ENCODE data around the gene SPINK8. TPM values are rescaled to one million over a fixed set of nuclear protein-coding genes. Genes with fewer than 3 reads are reported as not detected.

SPINK8 gene
- total and polyA plus RNA-seq, 2 donors (not counting 1 experiment from before 2014, with no cell fraction given) = not detected

DNA sequence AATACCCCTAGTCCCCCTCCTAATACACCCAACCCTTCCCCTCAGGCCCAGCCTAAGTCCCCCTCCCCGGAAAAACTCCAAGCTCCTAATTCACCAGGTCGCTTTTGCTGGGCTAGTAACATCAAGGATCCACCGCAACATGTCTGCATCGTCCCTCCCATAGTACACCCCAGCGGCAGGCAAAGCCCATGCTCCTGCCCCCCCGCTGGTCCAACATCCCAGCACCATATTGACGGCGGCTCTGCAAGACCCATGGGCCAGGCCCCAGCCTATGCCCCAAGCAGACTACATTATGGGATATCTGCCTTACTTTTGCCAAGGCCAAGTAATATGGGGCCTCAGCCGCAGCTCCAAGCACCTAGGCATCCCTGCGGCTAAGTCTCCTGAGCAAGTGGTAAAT lies 59.0 kb downstream of the SPINK8 start:
- 100% methylated on average over 9 of the region's 10 CpGs for WGBS (ENCODE audit: insufficient coverage)

DNA sequence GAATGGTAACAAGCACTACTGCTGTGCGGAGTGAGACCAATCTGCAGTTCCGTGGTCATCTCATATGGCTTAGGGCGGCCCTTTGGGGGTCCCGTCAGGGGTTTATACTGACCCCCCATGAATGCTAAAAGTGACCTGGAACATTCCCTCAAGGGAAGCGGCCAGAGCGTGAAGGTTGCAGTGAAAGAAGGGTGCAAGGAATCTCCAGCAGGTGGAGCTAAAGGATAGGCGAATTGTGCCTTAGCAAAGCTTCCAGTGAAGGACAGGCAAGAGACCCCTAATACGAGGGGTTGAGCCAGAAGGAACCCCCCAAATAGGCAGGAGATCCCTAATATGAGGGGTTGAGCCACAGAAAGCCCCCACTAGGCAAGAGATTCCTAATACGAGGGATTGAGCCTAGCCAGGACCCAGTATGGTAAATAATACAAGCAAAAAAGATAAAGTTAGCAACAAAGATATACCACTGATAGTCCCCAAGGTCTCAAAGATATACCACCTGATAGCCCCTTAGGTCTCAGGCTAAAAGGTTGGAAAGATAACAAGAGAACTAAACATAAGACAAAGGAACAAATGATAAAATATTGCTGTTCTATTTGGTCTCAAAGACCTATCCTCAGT lies 59.8 kb downstream of the SPINK8 start:
- POLR2A ChIA-PET = no interaction called here
- no peaks in the 10 kb centered on the region for H3K79me2 ChIP-seq (ENCODE audit: control insufficient read depth, insufficient read depth, low read length)

More for the DNA sequence above, 59.0 kb downstream of the SPINK8 start:
- CTCF ChIA-PET = interaction anchor here (1.3 to 9.3 kb wide), 4 partner anchors 160 to 274 kb away, joined by 3 to 148 read pairs (median 20); no protein-coding TSS in a partner anchor
- no peaks in the 10 kb centered on the region for H3K4me1 ChIP-seq (ENCODE audit: control insufficient read depth in 2 of 2, insufficient read depth in 2 of 2, low read length in 2 of 2)
- TF ChIP-seq, protein P1, sequence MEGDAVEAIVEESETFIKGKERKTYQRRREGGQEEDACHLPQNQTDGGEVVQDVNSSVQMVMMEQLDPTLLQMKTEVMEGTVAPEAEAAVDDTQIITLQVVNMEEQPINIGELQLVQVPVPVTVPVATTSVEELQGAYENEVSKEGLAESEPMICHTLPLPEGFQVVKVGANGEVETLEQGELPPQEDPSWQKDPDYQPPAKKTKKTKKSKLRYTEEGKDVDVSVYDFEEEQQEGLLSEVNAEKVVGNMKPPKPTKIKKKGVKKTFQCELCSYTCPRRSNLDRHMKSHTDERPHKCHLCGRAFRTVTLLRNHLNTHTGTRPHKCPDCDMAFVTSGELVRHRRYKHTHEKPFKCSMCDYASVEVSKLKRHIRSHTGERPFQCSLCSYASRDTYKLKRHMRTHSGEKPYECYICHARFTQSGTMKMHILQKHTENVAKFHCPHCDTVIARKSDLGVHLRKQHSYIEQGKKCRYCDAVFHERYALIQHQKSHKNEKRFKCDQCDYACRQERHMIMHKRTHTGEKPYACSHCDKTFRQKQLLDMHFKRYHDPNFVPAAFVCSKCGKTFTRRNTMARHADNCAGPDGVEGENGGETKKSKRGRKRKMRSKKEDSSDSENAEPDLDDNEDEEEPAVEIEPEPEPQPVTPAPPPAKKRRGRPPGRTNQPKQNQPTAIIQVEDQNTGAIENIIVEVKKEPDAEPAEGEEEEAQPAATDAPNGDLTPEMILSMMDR (IDR thresholded peaks at IDR 0.05) = no peak
- no peak for TF ChIP-seq EZH2 (IDR thresholded peaks at IDR 0.05; ENCODE audit: borderline replicate concordance, insufficient read depth, low read depth, low read length, poor library complexity, severe bottlenecking)
- no peak overlapping the region for H3K4me2 ChIP-seq (replicated peaks; ENCODE audit: low read depth, low read length, poor library complexity, severe bottlenecking)
- DNase-seq (no peak), ATAC-seq (ENCODE audit: low read depth) (no peak)
- no peak overlapping the region for H3K27ac ChIP-seq (ENCODE audit: low read length in 2 of 2)
- peaks cover 0 to 3% (median 0%) of the 10 kb centered on the region in 3 donors for H3K9me3 ChIP-seq (ENCODE audit: control extremely low read depth in 1 of 3, control insufficient read depth in 2 of 3, insufficient read depth in 1 of 3, low read length in 2 of 3)
- no peak overlapping the region for H3K4me3 Mint-ChIP-seq
- H4K20me1 ChIP-seq (ENCODE audit: control insufficient read depth, insufficient read depth, low read length, poor library complexity, severe bottlenecking) = no peaks in the 10 kb centered on the region
- H2AFZ ChIP-seq (ENCODE audit: insufficient read depth, low read depth, low read length, poor library complexity, severe bottlenecking) = no peak overlapping the region
- POLR2A ChIA-PET = no interaction called here
- H3K4me3 ChIP-seq (ENCODE audit: control extremely low read depth in 1 of 5, extremely low read depth in 1 of 5, insufficient read depth in 1 of 5, low read depth in 2 of 5, low read length in 4 of 5) = no peak overlapping the region
- H3K27me3 Mint-ChIP-seq = no peaks in the 10 kb centered on the region
- no peaks in the 10 kb centered on the region for H3K79me2 ChIP-seq (ENCODE audit: control insufficient read depth, insufficient read depth, low read length)
- intact Hi-C loops (cut with micrococcal nuclease) = no loop called here
- H3K4me1 Mint-ChIP-seq = no peaks in the 10 kb centered on the region
- no peaks in the 10 kb centered on the region for H3K9me3 Mint-ChIP-seq (ENCODE audit: insufficient read depth)
- peaks cover 0 to 5% of the 10 kb centered on the region in 2 experiments for H3K36me3 ChIP-seq (replicated peaks in 1 of 2; ENCODE audit: control extremely low read depth in 1 of 2, control insufficient read depth in 1 of 2, extremely low read depth in 1 of 2, insufficient read depth in 2 of 2, low read length in 1 of 2)
- H3K27me3 ChIP-seq (replicated peaks in 1 of 4; ENCODE audit: control extremely low read depth in 1 of 4, control insufficient read depth in 3 of 4, insufficient read depth in 4 of 4, low read length in 3 of 4) = no peaks in the 10 kb centered on the region
- H3K27ac Mint-ChIP-seq = peak overlapping the region; percentile 41
- H3K9ac ChIP-seq (ENCODE audit: low read length) = no peak overlapping the region

More for the DNA sequence above, 59.8 kb downstream of the SPINK8 start:
- Histone ChIP-seq H3K27me3 (replicated peaks in 1 of 4; ENCODE audit: control extremely low read depth in 1 of 4, control insufficient read depth in 3 of 4, insufficient read depth in 4 of 4, low read length in 3 of 4) (no peaks in the 10 kb centered on the region), H3K4me2 (replicated peaks; ENCODE audit: low read depth, low read length, poor library complexity, severe bottlenecking) (no peak overlapping the region), H2AFZ (ENCODE audit: insufficient read depth, low read depth, low read length, poor library complexity, severe bottlenecking) (no peak overlapping the region), H3K9me3 (ENCODE audit: control extremely low read depth in 1 of 3, control insufficient read depth in 2 of 3, insufficient read depth in 1 of 3, low read length in 2 of 3) (peaks cover 0 to 3% (median 0%) of the 10 kb centered on the region in 3 donors), H3K4me1 (ENCODE audit: control insufficient read depth in 2 of 2, insufficient read depth in 2 of 2, low read length in 2 of 2) (no peaks in the 10 kb centered on the region), H3K36me3 (replicated peaks in 1 of 2; ENCODE audit: control extremely low read depth in 1 of 2, control insufficient read depth in 1 of 2, extremely low read depth in 1 of 2, insufficient read depth in 2 of 2, low read length in 1 of 2) (peaks cover 1 to 12% of the 10 kb centered on the region in 2 experiments), H3K9ac (ENCODE audit: low read length) (no peak overlapping the region), H4K20me1 (ENCODE audit: control insufficient read depth, insufficient read depth, low read length, poor library complexity, severe bottlenecking) (no peaks in the 10 kb centered on the region), H3K4me3 (ENCODE audit: control extremely low read depth in 1 of 5, extremely low read depth in 1 of 5, insufficient read depth in 1 of 5, low read depth in 2 of 5, low read length in 4 of 5) (no peak overlapping the region), H3K27ac (ENCODE audit: low read length in 2 of 2) (no peak overlapping the region)
- Mint-ChIP-seq H3K4me3 (no peak overlapping the region), H3K27me3 (no peaks in the 10 kb centered on the region), H3K4me1 (no peaks in the 10 kb centered on the region), H3K9me3 (ENCODE audit: insufficient read depth) (no peaks in the 10 kb centered on the region), H3K27ac (no peak overlapping the region)
- DNase-seq = peak; percentile 78
- intact Hi-C loops (cut with micrococcal nuclease) = loop anchor here (1.0 kb wide), 2 partner anchors 128 to 163 kb away; no protein-coding TSS in a partner anchor
- peak; percentile 63 for ATAC-seq (ENCODE audit: low read depth)
- TF ChIP-seq, protein P1 (IDR thresholded peaks at IDR 0.05) = peak; percentile 79
- no peak for TF ChIP-seq EZH2 (IDR thresholded peaks at IDR 0.05; ENCODE audit: borderline replicate concordance, insufficient read depth, low read depth, low read length, poor library complexity, severe bottlenecking)
- CTCF ChIA-PET = interaction anchor here (0.7 to 9.3 kb wide), 10 partner anchors 80 to 275 kb away, joined by 3 to 148 read pairs (median 4); no protein-coding TSS in a partner anchor
- WGBS (ENCODE audit: insufficient coverage) = 12% methylated on average over 6 of the region's 9 CpGs

Data from B cell (primary cell).